Neuronal stem cell (in vitro differentiated cells): ENCODE data around the gene SLC16A3.

ENCODE experiments used
- DNase-seq: peaks from one replicate; pipeline ENCODE4 v3.0.0-alpha.2; 2013; ENCODE audit warnings: low spot score
- H2AFZ ChIP-seq: one replicate; pipeline ENCODE4 v1.6.1; 2013; ENCODE audit warnings: mild to moderate bottlenecking, low read length, inconsistent platforms
- H2AK5ac ChIP-seq: 2 replicates; pipeline ENCODE4 v1.6.1; 2013; ENCODE audit warnings: low read depth, mild to moderate bottlenecking, inconsistent platforms, low read length, moderate library complexity, mixed read lengths
- H2BK120ac ChIP-seq: 2 replicates; pipeline ENCODE4 v1.6.1; 2013; ENCODE audit warnings: low read depth, mild to moderate bottlenecking, inconsistent platforms, low read length, moderate library complexity, mixed read lengths
- H2BK12ac ChIP-seq: one replicate; pipeline ENCODE4 v1.6.1; 2013; ENCODE audit warnings: low read length, inconsistent platforms
- H2BK15ac ChIP-seq: 2 replicates; pipeline ENCODE4 v1.6.1; 2013; ENCODE audit warnings: mild to moderate bottlenecking, low read length, inconsistent platforms, mixed read lengths
- H2BK5ac ChIP-seq: one replicate; pipeline ENCODE4 v1.6.1; 2013; ENCODE audit warnings: inconsistent platforms, mild to moderate bottlenecking, low read length, moderate library complexity
- H3K14ac ChIP-seq: one replicate; pipeline ENCODE4 v1.6.1; 2013; ENCODE audit warnings: low read length, inconsistent platforms
- H3K18ac ChIP-seq: 2 replicates; pipeline ENCODE4 v1.6.1; 2013; ENCODE audit warnings: low read length, inconsistent platforms
- H3K23ac ChIP-seq: 2 replicates; pipeline ENCODE4 v1.6.1; 2013; ENCODE audit warnings: low read depth, mild to moderate bottlenecking, mixed read lengths, low read length, inconsistent platforms; ENCODE audit not compliant: poor library complexity
- H3K27ac ChIP-seq: replicated peaks from 3 replicates; pipeline ENCODE4 v1.5.1; 2013; ENCODE audit warnings: low read length, inconsistent platforms
- H3K27me3 ChIP-seq, 3 experiments: 2 replicates each; pipeline ENCODE4 v1.6.1; 2013; ENCODE audit warnings: low read length in 3 of 3, mild to moderate bottlenecking in 2 of 3, inconsistent platforms in 1 of 3, low read depth in 1 of 3, mixed read lengths in 1 of 3, moderate library complexity in 1 of 3; ENCODE audit not compliant: control insufficient read depth in 3 of 3, insufficient read depth in 3 of 3
- H3K36me3 ChIP-seq, 2 donors: replicated peaks in 1 of 2; 2 replicates each; pipeline ENCODE4 v1.6.1; 2013; ENCODE audit warnings: low read length in 2 of 2; ENCODE audit not compliant: control insufficient read depth in 2 of 2, insufficient read depth in 2 of 2
- H3K4ac ChIP-seq: 2 replicates; pipeline ENCODE4 v1.6.1; 2013; ENCODE audit warnings: inconsistent platforms, mild to moderate bottlenecking, low read length, moderate library complexity
- H3K4me1 ChIP-seq, 2 donors: 1 replicate in 1 of 2; 2 replicates in 1 of 2; pipeline ENCODE4 v1.6.1; 2013; ENCODE audit warnings: low read length in 2 of 2, low read depth in 1 of 2; ENCODE audit not compliant: control insufficient read depth in 2 of 2, insufficient read depth in 1 of 2
- H3K4me2 ChIP-seq: one replicate; pipeline ENCODE4 v1.6.1; 2013; ENCODE audit warnings: mild to moderate bottlenecking, low read length, inconsistent platforms; ENCODE audit not compliant: insufficient read depth, poor library complexity, severe bottlenecking
- H3K4me3 ChIP-seq, 2 donors: 2 replicates each; pipeline ENCODE4 v1.5.1; 2013; ENCODE audit warnings: low read length in 2 of 2, mild to moderate bottlenecking in 2 of 2, inconsistent platforms in 1 of 2, moderate library complexity in 1 of 2
- H3K79me1 ChIP-seq: one replicate; pipeline ENCODE4 v1.6.1; 2013; ENCODE audit warnings: low read depth, mild to moderate bottlenecking, inconsistent platforms, low read length, moderate library complexity
- H3K9ac ChIP-seq: one replicate; pipeline ENCODE4 v1.6.1; 2013; ENCODE audit warnings: mild to moderate bottlenecking, low read depth, low read length, inconsistent platforms; ENCODE audit not compliant: poor library complexity
- H3K9me3 ChIP-seq, 2 donors: replicated peaks in 1 of 2; 2 replicates each; pipeline versions ENCODE3 to v1.6.1; 2013; ENCODE audit warnings: low read length in 2 of 2, mild to moderate bottlenecking in 2 of 2, inconsistent platforms in 1 of 2, low read depth in 1 of 2, mixed read lengths in 1 of 2, moderate library complexity in 1 of 2; ENCODE audit not compliant: control insufficient read depth in 2 of 2, insufficient read depth in 1 of 2
- H4K8ac ChIP-seq: one replicate; pipeline ENCODE4 v1.6.1; 2013; ENCODE audit warnings: low read depth, mild to moderate bottlenecking, inconsistent platforms, low read length, moderate library complexity
- H4K91ac ChIP-seq: one replicate; pipeline ENCODE4 v1.6.1; 2013; ENCODE audit warnings: low read length, low read depth, mild to moderate bottlenecking, inconsistent platforms; ENCODE audit not compliant: poor library complexity
- WGBS, 2 donors: extraction: QIAGEN DNeasy Blood & Tissue Kit; methylation state at CpG; one replicate each; pipeline ENCODE4 v1.1.7; 2013; ENCODE audit warnings: missing lambda C conversion rate in 2 of 2, mixed read lengths in 1 of 2; ENCODE audit not compliant: insufficient read length in 2 of 2, insufficient replicate concordance in 1 of 2; ENCODE audit errors: extremely low coverage in 2 of 2; 5-methylcytosine and 5-hydroxymethylcytosine counted together

SLC16A3 gene

DNA sequence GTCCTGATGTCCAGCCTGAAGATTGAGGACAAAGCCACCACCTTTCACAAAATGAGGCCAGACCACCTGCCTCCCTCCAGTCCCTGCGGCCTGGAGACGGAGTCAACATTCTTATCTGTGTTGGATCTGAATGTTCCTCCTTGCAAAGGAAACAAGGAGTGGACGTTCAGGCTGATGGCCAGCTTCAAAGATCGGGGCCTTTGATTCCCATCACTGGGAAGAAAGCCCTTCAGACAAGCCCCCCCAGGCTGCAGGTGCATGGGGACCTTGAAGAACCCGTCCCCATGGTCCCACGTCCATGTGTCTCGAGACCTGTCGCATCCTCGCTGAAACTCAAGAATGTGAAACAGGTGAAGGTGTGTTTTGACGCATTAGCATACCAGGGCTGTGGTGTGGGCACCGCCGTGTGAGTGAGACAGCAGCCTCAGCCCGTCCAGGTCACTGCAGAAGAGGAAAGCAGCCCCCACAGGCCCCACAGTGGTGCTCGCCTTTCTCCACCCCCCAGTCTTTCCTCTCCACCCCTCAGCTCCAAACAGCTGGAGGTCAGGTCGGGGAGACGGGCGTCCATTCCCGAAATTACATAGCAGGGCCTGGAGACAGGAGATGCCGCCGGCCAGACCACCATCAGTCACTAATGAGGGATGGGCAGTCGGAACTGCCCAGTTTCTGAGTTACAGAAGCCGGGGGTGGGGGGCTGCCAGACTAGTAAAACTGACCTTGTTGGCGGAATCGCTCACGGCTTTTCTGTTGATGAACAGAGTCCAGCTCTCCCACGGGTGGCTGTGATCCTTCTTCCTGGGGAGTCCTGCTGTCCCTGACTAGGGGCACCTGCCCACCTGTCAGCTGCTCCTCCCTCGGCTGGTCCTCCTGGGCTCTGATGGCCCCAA lies 45.5 kb downstream of the SLC16A3 start:
- Histone ChIP-seq H2BK15ac (no peak overlapping the region), H2BK12ac (peak overlapping the region; percentile 8), H3K9ac (peak overlapping the region; percentile 79), H3K4me2 (peak overlapping the region; percentile 94), H3K14ac (peak overlapping the region; percentile 47), H2AFZ (peak overlapping the region; percentile 97), H4K91ac (peak overlapping the region; percentile 73), H2AK5ac (peak overlapping the region; percentile 79), H3K4me3 (peak overlapping the region; percentile 68 to 79), H3K4me1 (peaks cover 10 to 15% of the 10 kb centered on the region in 2 donors), H3K23ac (peak overlapping the region; percentile 19), H2BK120ac (no peak overlapping the region), H4K8ac (no peak overlapping the region), H3K79me1 (peaks cover 6% of the 10 kb centered on the region), H3K4ac (no peak overlapping the region), H2BK5ac (peak overlapping the region; percentile 71), H3K36me3 (peaks cover 17 to 31% of the 10 kb centered on the region in 2 donors), H3K18ac (peak overlapping the region; percentile 88), H3K27me3 (no peaks in the 10 kb centered on the region), H3K27ac (no peak overlapping the region), H3K9me3 (no peaks in the 10 kb centered on the region)
- no CpG with 5 or more reads among the region's 27 CpGs for WGBS, 2 donors
- DNase-seq: no peak

DNA sequence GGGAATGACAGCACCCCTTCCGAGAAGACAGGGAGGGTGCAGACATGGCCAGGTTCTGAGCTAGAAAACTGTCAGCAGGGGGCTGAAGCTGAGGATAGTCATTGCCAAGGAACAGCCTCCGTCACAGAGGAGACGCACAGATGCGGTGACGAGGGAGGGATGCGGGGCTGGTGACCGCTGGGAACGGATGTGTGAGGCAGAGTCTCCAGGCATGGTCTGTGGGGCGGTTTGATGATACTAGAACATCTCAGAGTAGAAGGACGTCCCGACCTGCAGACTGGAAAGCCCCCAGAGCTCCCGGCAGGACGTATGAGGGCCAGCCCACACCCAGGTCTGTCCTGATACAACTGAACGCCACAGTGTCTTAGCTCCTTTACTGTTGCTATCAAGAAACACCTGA lies 46.5 kb downstream of the SLC16A3 start:
- Histone ChIP-seq H2BK15ac (no peak overlapping the region), H2AK5ac (peak overlapping the region; percentile 5), H3K14ac (no peak overlapping the region), H3K9ac (no peak overlapping the region), H3K27me3 (no peaks in the 10 kb centered on the region), H3K9me3 (no peaks in the 10 kb centered on the region), H3K36me3 (peaks cover 16 to 22% of the 10 kb centered on the region in 2 donors), H3K4me1 (peaks cover 10% of the 10 kb centered on the region in 2 donors), H3K4ac (no peak overlapping the region), H3K79me1 (peaks cover 6% of the 10 kb centered on the region), H3K23ac (no peak overlapping the region), H2BK12ac (no peak overlapping the region), H2AFZ (no peak overlapping the region), H4K8ac (no peak overlapping the region), H4K91ac (no peak overlapping the region), H2BK5ac (peak overlapping the region; percentile 71), H3K4me2 (no peak overlapping the region), H2BK120ac (no peak overlapping the region), H3K18ac (no peak overlapping the region), H3K27ac (no peak overlapping the region), H3K4me3 (no peak overlapping the region)
- no peak for DNase-seq
- no CpG with 5 or more reads among the region's 14 CpGs for WGBS, 2 donors

DNA sequence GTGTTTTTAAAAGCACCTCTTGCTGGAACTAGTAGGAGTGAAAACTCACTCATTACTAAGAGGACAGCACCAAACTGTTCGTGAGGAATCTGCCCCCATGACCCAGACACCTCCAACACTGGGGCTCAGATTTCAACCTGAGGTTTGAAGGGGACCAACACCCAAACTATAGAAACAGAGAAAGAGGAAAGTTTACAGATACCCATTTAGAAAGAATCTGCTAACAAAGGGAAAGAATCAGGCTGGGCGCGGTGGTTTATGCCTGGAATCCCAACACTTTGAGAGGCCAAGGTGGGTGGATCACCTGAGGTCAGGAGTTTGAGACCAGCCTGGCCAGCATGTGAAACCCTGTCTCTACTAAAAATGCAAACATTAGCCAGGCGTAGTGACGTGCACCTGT lies 48.1 kb downstream of the SLC16A3 start:
- Histone ChIP-seq H2BK15ac (no peak overlapping the region), H3K27ac (no peak overlapping the region), H3K4ac (no peak overlapping the region), H3K23ac (no peak overlapping the region), H3K4me2 (no peak overlapping the region), H3K9ac (no peak overlapping the region), H3K9me3 (peaks cover 0 to 3% of the 10 kb centered on the region in 2 donors), H3K18ac (no peak overlapping the region), H3K14ac (no peak overlapping the region), H3K27me3 (no peaks in the 10 kb centered on the region), H2AFZ (no peak overlapping the region), H2BK5ac (no peak overlapping the region), H2AK5ac (no peak overlapping the region), H2BK120ac (no peak overlapping the region), H3K79me1 (peaks cover 2% of the 10 kb centered on the region), H3K4me1 (peaks cover 10 to 14% of the 10 kb centered on the region in 2 donors), H3K4me3 (no peak overlapping the region), H4K8ac (no peak overlapping the region), H3K36me3 (peaks cover 4 to 6% of the 10 kb centered on the region in 2 donors), H4K91ac (no peak overlapping the region), H2BK12ac (no peak overlapping the region)
- WGBS, 2 donors: no CpG with 5 or more reads among the region's 5 CpGs
- no peak for DNase-seq

- Histone ChIP-seq H3K4me1 (peaks cover 11 to 12% of the 10 kb centered on the region in 2 donors), H3K14ac (no peak overlapping the region), H2BK120ac (no peak overlapping the region), H2AFZ (no peak overlapping the region), H4K8ac (no peak overlapping the region), H3K79me1 (peaks cover 2% of the 10 kb centered on the region), H4K91ac (no peak overlapping the region), H3K27ac (no peak overlapping the region), H3K4ac (no peak overlapping the region), H3K9me3 (peaks cover 0 to 3% of the 10 kb centered on the region in 2 donors), H3K23ac (peak overlapping the region; percentile 6), H3K4me3 (no peak overlapping the region), H3K27me3 (no peaks in the 10 kb centered on the region), H2BK5ac (no peak overlapping the region), H2BK12ac (no peak overlapping the region), H3K18ac (no peak overlapping the region), H3K36me3 (peaks cover 0 to 3% of the 10 kb centered on the region in 2 donors), H3K4me2 (no peak overlapping the region), H2AK5ac (no peak overlapping the region), H3K9ac (peak overlapping the region; percentile 32), H2BK15ac (no peak overlapping the region)
- no CpG with 5 or more reads among the region's 12 CpGs for WGBS, 2 donors
- DNase-seq: no peak
Measured at GRCh38 chr17:82277851-82278250, 49.0 kb downstream of the SLC16A3 start.
